ENCODE results near the gene SERINC2.

SERINC2 gene

DNA sequence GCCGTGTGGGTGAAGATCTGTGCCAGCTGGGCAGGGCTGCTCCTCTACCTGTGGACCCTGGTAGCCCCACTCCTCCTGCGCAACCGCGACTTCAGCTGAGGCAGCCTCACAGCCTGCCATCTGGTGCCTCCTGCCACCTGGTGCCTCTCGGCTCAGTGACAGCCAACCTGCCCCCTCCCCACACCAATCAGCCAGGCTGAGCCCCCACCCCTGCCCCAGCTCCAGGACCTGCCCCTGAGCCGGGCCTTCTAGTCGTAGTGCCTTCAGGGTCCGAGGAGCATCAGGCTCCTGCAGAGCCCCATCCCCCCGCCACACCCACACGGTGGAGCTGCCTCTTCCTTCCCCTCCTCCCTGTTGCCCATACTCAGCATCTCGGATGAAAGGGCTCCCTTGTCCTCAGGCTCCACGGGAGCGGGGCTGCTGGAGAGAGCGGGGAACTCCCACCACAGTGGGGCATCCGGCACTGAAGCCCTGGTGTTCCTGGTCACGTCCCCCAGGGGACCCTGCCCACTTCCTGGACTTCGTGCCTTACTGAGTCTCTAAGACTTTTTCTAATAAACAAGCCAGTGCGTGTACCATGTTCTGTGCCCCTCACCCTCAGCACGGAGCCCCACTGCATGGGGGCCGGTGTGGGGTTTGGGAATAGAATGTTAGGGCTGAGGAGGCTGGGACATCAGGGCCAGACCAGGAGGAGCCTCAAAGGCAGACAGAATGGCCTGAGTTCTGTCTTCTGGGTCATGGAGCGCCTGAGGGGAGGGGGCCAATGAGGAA, 21.3 kb downstream of the SERINC2 start:
- DNase-seq (ENCODE audit: low spot score): no peak

DNA sequence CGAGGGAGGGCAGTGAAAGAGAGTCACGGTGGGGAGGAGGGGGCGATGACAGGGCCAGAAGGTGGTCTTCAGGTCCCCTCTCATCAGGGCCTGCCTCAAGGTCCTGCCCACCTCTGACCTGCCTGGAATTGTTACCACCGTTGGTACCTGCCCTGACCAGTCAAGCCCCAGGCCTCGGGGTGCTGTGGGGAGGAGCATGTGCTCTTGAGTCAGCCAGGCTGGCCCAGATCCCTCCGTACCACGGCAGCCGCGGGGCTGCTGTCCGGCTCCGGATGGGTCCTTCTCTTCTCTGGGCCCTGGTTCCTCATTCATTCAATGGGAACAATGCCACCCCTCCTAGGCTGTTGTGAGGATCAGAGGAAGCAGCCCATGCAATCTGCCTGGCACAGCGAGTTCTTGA, 22.0 kb downstream of the SERINC2 start:
- no peak for DNase-seq (ENCODE audit: low spot score)

DNA sequence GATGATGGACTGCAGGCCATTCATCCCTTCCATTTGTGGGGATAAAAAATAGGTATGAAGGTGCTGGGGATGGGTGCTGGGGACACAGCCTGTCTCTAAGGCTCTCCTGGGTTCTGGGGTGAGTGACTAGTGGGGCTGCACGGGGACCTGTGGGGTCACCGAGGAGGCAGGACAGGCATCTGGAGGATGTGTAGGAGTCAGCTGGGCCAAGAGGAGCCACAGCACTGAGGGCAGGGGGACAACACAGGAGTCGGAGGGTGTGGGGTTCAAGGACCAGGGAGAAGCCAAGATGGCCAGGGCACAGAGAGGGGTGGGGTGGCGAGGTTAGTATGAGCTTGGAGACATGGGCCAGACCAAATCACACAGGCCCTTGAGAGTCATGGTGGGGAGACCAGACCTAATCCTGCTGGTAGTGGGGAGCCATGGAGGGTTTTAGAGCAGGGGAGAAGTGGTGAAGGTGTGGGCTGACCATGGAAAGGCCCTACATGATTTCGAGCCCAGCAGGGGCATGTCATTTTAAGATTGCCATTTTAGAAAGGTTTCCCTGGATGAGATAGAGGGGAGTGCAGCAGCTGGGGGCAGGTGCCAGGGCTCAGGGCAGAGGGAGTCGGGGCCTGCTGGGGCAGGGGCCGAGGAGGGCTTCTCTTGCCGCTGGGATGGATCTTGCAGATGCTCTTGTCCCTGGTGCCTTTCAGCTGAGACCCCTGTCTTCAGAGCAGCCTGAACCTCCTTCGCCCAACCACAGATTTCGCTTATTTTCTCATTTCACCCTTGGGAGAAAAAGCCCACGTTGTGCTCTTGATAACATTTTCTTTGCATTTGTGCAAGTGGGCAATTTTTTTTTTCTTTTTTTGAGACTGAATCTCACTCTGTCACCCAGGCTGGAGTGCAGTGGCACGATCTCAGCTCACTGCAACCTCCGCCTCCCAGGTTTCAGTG, 22.7 kb downstream of the SERINC2 start:
- DNase-seq (ENCODE audit: low spot score): no peak

DNA sequence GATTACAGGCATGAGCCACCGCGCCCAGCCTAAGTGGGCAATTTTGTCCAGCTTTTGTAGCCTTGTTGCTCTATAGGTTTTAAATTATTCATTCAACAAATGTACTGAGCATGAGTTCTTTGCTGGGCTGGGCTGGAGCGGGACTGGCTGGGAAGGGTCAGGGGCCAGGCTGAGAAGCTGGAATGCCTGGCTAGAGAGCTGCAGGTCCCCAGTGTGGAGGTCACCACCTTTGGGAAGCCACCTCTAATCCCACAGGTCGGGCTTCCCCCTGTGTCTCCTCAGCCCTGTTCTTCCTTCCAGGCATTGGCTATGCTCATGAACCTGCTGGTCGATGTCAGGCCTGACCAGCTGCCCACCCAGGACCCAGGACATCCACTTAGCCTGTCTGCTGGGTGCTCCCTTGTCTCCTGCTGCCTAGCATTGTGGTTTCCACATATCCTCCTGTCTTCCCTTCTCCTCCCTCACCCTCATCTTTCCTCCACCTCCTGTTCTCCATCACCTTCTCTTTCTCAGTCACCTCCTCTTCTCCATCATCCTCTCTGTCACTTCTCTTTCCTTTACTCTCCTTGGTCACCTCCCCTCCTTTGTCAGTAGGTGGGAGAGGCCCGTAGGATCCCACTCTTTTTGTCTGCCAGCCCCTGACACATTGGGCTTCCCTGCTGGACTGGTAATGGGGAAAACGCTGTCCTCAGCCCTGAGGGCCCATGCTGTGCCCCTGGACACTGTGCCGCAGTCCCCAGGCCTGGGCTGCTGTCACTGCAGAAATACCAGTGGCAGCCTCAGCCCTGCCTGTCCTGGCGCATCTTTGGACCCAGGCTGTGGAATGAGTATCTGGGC, 23.8 kb downstream of the SERINC2 start:
- DNase-seq (ENCODE audit: low spot score): no peak

DNA sequence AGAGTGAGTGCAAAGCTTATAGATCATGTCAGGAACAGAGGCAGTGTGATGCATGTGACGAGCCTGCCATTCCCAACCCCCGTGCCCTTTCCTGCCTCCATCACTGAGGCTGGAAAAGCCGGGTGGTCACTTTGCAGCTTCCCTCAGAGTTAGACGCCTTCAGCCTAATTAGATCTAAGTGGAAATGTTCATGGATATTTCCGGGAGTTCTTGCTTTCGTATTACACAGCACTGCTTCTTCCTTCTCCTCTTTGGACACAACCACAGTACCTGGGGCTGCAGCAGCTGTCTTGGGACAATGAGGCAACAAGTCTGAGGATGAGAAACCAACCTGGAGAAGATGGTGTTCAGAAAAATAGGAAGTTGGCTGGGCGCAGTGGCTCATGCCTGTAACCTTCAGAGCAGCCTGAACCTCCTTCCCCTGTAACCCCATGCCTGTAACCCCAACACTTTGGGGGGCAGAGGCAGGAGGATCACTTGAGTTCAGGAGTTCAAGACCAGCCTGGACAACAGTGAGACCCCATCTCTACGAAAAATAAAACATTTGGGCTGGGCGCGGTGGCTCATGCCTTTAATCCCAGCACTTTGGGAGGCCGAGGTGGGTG, 24.5 kb downstream of the SERINC2 start:
- DNase-seq (ENCODE audit: low spot score): no peak

DNA sequence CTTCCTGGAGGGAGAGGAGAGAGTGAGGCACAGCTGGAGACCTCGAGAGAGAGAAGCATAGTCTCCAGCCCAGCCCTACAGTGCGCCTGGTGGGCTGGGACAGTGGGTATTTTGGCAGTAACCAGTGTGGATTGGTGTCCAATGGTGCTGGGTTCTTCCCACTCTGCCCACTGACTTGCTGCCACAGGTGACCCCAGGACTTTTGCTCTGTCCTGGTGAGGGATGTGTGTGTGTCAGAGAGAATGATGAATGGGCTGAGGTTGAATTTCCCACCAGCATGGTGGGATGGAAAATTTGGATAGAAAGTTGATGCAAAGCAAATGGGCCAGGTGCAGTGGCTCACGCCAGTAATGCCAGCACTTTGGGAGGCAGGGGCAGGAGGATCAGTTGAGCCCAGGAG, 26.3 kb downstream of the SERINC2 start:
- DNase-seq (ENCODE audit: low spot score): no peak

DNA sequence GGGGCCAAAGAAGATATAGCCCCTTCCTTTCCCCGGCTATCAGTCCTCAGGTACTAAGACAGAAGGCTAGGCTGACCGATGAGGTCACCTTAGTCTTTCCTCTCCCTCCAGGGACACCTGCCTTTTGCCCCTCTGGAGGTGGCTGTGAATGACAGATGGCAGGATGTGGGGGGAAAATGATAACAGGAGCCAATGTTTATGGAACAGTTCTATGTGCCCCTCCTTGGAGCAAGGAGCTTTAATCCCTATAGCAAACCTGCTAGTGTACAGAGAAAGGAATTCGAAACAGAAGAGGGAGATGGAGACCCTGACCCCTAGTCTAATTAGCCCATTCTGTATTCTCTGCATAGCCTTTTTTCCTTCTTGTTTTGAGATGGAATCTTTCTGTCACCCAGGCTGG, 28.1 kb downstream of the SERINC2 start:
- no peak for DNase-seq (ENCODE audit: low spot score)

DNA sequence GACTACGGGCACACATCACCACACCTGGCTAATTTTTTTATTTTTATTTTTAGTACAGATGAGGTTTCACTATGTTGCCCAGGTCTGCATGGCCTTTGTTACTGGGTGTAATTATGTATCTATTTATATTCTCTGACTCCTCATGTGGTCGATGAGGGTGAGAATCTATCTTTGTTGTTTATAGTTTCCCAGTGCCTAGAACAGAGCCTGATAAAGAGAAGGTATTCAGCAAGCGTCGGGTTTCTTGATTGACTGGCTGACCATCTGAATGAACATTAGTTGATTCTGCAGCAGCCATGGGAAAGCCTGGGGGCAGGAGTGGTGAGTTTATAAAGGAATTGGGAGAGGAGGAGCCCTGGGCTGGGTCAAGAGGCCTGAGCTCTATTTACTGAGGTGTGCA, 28.5 kb downstream of the SERINC2 start:
- no peak for DNase-seq (ENCODE audit: low spot score)

DNA sequence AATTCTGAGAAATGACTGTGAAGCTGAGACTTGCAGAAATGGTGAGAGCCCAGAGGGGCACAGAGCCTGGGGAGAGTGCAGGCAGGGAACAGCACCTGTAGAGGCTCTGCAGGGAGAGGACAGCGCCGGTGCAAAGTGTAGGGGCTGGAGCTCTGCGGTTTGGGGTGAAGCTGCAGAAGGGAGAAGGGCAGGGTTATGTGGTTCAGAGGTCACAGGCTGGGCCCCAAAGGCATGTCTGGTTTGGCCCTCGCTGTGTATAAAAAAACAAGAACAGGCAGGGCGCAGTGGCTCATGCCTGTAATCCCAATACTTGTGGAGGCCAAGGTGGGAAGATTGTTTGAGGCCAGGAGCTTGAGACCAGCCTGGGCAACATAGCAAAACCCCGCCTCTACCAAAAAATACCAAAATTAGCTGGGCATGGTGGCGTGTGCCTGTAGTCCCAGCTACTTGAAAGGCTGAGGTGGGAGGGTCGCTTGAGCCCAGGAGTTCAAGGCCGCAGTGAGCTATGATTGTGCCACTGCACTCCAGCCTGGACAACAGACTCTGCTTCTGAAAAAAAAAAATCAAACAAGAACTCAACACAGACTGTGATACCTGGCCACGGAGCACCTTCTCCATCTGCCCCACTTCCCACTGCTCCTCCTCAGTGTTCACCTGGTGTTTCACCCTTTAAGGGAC, 29.1 kb downstream of the SERINC2 start:
- DNase-seq (ENCODE audit: low spot score): no peak

DNA sequence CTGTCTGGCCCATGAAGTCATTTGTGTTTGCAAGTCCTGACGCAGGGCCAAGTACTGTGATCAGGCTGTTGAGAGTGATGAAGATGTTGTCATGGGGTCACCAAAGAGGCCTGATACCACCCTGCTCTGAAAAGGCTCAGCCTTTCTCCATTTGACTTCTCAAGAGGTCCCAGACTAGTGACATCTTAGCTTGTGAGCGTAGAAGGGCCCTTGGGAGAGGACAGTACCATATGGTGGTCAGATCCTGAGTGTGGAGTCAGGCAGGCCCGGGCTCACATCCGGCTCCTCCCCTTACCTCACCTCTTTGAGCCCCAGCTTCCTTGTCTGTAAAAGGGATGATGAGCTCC, 29.6 kb downstream of the SERINC2 start:
- DNase-seq (ENCODE audit: low spot score): no peak

DNA sequence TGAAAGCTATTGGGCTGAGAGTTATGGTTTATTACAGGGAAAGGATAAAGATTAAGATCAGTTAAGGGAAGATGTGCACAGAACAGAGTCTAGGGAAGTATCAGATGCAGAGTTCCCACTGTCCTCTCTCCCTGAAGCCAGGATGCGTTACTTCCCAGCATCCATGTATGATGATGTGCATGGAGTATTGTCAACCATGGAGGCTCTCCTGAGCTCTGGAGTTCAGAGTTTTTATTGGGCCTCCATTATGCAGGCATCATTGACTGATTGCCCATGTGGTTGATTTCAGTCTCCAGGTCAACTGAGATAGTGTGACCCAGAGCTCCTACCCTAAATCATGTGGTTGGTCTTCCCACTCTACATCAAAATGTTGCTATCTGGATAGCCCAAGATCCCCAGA, 30.7 kb downstream of the SERINC2 start:
- DNase-seq (ENCODE audit: low spot score): no peak

DNA sequence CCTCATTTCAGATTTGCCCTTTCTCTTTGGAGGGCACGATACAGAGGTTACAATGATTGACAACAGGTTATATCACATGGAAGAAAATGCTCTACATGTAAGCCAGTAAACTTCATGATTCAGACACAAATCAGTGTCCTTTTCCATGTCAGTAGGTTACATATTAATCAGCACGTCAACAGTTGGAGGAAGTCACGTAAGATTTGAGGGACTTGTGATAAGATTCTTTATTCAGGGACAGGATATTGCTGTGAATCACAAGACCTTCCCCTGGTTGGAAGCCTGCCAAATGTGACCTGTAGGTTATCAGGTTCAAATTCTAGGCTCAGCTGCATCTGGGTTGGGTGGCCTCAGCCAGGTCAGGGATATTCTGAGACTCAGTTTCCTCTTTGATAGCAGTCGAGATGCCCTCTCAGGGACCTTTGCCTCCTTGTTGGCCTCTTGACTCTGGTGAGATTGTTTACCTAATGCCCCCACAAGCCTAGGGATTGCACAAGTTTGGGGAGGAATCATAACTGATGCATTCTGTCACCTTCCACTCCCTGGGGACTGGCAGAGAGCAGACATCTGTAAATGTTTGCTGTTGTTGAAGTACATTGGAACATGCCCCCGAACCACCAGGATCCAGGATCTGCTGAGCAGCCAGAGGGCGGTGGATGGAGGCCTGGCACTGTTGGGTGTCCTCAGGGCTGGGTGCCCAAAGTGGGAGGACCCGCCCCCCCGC, 31.9 kb downstream of the SERINC2 start:
- no peak for DNase-seq (ENCODE audit: low spot score)

DNA sequence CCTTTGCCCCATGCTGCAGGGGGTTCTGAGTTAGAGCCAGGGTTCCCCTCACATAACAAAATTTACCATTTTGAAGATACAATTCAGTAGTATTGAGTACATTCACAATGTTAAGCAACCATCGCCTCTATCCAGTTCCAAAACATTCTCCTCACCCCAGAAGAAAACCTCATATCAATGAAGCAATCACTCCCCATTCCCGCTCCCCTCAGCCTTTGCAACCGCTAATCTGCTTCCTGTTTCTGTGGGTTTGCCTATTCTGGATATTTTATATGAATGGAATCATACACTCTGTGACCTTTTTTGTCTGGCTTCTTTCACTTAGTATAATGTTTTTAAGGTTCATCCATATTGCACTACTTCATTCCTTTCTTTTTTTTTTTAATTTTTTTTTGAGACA, 32.9 kb downstream of the SERINC2 start:
- DNase-seq (ENCODE audit: low spot score): no peak

DNA sequence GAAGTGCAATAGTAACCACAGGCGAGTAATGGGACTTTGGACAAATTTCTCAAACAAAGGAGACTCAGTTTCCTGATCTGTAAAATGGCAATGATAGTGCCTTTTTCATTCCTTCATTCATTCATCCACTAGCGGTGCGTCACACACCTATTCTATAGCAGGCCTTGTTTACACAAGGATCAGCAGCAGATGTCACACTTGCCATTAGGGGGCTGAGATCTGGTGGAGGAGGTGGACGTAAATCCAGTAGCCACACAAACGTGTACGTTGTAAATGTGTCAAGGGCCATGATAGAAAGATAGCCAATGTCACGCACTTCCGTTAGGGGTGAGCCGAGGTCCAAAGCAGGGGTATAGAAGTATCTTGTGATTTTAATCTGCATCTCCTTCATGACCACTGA, 34.2 kb downstream of the SERINC2 start:
- no peak for DNase-seq (ENCODE audit: low spot score)

DNA sequence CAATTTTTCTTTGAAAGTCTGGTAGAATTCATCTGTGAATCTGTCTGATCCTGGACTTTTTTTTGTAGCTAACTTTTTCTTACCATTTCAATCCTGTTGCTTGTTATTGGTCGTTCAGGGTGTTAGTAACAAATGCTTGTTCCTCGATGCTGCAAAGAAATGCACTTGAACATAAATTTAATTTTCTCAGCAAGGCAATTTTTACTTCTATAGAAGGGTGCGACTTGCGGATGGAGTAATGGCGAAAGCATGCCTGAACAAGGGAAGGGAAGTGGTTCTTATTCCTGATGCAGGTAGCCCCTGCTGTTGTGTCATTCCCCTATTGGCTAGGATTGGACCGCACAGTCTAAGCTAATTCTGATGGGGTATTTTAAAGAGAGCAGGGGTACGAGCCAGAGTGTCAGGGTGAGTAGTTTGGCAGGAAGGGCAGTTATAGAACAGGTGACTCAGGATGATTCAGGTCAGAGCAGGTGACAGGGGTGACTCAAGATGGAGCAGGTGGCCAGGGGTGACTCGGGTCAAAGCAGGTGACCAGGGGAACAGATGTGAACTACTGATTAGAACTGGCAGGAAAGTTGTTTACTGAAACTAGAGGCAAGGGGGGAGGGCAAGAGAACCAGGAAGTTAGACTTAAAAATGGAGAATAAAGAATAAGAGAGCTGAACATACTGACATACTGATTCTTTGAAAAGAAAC, 40.5 kb downstream of the SERINC2 start:
- DNase-seq (ENCODE audit: low spot score): no peak

DNA sequence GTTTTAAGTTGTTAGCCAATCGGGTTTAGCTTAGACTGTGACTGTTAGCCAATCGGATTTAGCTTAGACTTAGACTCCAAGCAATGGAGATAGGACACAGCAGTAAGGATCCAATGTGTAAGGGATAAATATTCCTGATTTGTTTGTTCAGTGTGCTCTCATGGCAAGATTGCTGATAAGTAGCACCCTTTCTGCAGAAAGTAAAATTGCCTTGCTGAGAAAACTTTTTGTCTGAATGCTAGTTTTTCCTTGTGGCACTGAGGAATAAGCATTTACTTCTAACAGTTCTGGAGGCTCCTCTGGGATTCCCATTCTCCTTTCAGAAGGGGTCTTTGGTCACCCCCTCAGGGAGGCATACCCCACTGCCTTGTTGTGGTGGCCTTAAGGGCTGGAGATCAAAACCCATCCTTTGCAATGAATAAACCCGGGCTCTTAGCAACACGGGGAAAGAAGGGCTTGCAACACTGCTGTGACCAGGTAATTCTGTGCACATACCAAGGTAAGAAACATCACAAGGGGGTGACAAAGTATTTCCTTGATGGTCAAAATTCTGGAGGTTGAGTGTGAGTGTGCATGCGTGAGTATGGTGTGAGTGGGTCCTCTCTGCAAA, 45.4 kb downstream of the SERINC2 start:
- no peak for DNase-seq (ENCODE audit: low spot score)

DNA sequence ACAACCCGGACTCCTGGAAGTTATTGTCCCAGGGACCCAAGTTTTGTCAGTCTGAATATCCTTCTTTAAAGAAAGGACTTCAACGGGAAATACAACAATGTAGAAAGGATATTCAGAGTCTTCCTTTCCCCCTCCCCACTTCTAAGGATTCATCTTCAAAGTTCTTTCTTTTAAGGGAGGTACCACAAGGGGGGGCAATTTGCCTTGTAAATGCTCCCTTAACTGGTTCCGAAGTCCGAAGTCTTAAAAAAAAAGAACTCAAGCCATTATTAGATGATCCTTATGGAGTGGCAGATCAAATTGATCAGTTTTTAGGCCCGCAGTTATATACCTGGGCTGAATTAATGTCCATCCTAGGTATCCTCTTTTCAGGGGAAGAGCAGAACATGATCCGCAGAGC, 47.0 kb downstream of the SERINC2 start:
- no peak for DNase-seq (ENCODE audit: low spot score)

DNA sequence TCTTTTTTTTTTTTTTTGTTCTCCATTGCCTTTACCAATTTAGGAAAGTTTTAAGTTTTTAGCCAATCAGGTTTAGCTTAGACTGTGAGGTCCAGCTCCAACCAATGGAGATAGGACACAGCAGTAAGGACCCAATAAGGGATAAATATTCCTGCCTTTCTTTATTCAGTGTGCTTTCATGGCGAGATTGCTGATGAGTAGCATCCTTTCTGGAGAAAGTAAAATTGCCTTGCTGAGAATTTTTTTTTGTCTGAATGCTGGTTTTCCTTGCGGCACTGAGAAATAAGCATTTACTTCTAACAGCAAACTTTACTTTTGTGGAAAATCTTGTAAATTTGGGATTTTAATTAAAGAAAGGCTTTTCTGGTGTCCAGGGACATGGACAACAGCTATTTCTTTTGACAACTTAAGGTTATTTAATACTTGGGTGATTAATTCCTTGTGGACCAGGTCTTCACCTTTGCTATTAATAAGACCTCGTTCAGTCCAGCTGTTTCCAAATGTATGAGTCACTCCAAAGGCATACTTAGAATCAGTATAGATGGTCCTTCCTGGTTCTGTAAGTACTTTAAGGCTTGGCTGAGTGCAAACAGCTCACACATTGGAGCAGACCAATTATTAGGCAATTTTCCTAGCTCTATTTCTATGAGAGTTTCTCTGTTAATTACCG, 54.1 kb downstream of the SERINC2 start:
- no peak for DNase-seq (ENCODE audit: low spot score)

DNA sequence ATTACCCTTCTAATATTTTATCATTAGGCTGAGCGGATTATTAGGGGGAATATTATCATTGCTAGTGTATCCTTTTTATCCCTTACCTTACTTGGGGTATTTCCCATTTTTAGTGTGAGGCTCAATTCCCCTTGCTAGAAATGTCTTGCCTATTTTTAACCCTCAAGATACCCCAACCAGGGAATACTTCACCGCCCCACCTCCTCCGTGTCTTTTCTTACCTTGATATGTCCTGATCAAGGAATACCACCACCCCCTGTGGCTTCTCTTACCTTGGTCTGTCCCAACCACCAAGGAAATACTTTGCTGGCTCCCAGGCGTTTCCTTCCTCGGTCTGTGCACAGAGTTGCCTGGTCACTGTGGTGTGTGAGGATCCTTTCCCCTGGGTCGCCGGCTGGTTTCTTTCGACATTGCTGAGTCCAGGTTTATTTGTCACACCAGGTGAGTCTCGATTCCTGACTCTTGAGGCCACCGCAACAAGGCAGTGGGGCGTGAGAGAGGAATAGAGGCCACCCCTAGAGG, 57.8 kb downstream of the SERINC2 start:
- no peak for DNase-seq (ENCODE audit: low spot score)

Measured in RKO (cell line).